ENCODE results near the gene IDH3A.

Gene IDH3A

GRCh38 chr15:78149068-78149804, at the start of gene IDH3A:
Gene IDH3A, plus strand, starts transcription at chr15:78149362. Its CDS starts 42 bp downstream, at chr15:78149404.
- DNase-seq (ENCODE audit: low read depth) = peak; percentile 100

- DNase-seq (ENCODE audit: low read depth) = no peak
Measured at GRCh38 chr15:78100886-78101285, 48.3 kb upstream of the IDH3A start.

DNA sequence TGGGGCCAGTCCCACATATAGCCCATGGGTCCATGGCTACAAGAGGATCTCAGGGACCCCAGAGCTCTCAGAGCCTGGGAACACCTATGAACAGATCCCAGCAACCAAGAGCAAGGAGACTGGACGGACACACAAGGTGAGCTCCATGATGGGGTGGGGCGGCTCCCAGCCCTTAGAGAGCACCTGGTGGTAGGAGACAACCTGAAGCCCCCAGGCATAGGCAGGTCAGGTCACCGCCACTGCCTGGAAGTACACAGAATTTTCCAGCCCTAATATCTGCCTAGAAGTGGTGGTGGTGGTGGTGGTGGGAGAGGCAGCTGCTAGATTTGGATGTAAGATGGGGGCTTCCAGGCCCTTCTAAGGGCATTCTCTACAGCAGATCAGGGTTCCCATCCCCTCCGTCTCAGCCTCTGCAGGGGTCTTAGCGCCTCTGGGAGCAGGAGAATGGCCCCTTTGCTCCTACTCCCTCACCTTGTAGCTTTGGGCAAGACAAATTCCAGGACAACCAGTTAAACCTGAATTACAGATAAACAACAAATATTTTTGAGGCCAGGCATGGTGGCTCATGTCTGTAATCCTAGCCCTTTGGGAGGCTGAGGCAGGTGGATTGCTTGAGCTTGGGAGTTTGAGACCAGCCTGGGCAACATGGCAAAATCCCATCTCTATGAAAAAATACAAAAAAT, 47.6 kb upstream of the IDH3A start:
- DNase-seq (ENCODE audit: low read depth) = no peak

GRCh38 chr15:78102211-78102610, 47.0 kb upstream of the IDH3A start:
- DNase-seq (ENCODE audit: low read depth) = no peak

GRCh38 chr15:78102741-78103140, 46.4 kb upstream of the IDH3A start:
- no peak for DNase-seq (ENCODE audit: low read depth)

- DNase-seq (ENCODE audit: low read depth) = peak; percentile 46
Measured at GRCh38 chr15:78103406-78104118, 45.6 kb upstream of the IDH3A start.

- DNase-seq (ENCODE audit: low read depth) = no peak
Measured at GRCh38 chr15:78104119-78104479, 45.1 kb upstream of the IDH3A start.

- DNase-seq (ENCODE audit: low read depth) = no peak
Measured at GRCh38 chr15:78104566-78105475, 44.3 kb upstream of the IDH3A start.

DNA sequence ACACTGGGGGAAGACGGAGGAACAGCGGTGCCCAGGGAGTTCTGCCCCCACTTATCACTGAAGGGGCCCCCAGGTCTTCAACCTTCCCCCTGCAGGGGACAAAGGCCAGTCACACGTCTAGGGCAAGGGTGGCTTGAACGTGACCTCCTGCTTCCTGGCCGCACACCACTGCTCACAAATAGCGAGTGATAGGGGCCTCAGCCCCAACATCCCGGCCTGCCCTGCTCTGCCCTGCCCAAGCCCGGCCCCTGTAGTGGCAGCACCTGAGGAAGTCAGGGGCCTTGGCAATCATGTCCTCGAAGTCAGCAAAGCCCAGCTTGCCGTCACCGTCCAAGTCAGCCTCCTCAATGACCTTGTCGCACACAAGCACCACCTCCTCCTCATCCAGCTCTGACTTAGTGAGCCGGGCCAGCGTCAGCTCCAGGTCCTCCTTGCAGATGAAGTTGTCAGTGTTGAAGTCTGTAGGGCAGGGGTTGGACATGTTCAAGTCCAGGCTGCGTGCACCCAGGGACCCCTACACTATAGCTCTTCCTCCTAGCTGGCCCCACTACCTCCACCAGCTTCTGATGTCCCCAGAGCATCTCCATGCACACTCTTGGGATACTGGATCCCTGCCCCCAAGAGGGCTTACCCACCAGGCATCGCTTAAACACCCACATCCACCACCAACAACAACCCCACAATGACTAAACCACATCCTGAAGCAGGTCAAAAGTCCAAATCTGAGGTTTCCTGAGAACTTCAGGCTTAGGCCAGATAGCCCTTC, 43.5 kb upstream of the IDH3A start:
- DNase-seq (ENCODE audit: low read depth) = no peak

DNA sequence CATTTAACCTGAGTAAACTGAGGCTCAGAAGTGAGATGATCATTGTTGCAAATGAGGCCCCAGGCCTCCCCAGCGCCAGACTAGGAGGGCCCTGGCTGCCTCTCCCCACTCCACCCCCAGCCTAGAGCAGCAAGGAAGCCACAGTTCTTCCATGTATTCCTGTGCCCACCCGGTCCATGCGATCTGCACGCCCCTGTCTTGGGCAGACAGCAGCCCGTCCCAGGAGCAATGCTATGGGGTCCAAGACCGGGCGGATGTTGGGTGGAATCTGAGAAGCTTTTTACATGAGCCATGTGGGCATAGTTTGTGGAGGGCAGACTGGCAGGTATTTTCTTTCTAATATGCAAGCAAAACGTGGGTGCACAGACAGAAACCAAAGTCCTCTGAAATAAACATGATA, 41.7 kb upstream of the IDH3A start:
- no peak for DNase-seq (ENCODE audit: low read depth)

- DNase-seq (ENCODE audit: low read depth) = peak; percentile 72
Measured at GRCh38 chr15:78108300-78109084, 40.7 kb upstream of the IDH3A start.

- no peak for DNase-seq (ENCODE audit: low read depth)
Measured at GRCh38 chr15:78109156-78109555, 40.0 kb upstream of the IDH3A start.

GRCh38 chr15:78110096-78110495, 39.1 kb upstream of the IDH3A start:
- DNase-seq (ENCODE audit: low read depth) = no peak

GRCh38 chr15:78110916-78111475, 38.2 kb upstream of the IDH3A start:
- no peak for DNase-seq (ENCODE audit: low read depth)

DNA sequence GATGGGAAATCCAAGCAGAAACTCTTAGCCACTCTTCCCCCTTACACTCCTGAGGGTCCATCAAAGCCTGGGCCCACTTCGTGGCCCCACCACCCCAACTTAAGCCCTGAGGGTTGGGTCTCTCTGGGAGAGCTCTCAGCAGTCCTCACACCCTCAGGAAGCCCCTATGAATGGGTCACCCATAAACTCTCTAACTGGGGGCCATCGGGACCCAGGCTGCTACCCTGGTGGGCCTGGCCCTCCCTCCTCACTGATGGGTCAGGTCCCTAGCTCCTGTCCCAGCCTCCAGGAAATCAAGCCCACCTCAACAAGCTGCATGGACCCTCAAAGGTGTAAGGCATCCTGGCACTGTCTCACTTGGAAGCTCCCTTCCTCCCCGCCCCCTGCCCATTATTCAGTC, 37.4 kb upstream of the IDH3A start:
- DNase-seq (ENCODE audit: low read depth) = no peak

DNA sequence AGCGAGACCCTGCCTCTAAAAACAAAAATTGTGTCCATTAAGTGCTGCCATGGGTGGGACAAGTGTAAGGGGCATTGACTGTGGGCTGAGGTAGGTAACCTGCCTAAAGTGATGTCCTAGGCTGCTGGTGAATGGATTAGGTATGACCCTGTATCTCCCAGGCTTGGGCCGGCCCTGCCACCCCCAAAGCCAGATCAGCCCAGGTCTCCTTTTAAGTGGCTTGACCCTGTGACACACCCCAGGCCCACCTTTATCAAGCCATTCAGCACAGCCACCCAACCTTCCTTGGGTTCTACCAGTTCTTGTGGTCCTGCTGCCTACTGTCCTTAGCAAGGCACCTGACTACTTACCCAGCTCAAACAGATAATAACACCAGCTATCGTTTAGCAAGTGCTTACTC, 36.6 kb upstream of the IDH3A start:
- no peak for DNase-seq (ENCODE audit: low read depth)

GRCh38 chr15:78120523-78120922, 28.6 kb upstream of the IDH3A start:
- no peak for DNase-seq (ENCODE audit: low read depth)

DNA sequence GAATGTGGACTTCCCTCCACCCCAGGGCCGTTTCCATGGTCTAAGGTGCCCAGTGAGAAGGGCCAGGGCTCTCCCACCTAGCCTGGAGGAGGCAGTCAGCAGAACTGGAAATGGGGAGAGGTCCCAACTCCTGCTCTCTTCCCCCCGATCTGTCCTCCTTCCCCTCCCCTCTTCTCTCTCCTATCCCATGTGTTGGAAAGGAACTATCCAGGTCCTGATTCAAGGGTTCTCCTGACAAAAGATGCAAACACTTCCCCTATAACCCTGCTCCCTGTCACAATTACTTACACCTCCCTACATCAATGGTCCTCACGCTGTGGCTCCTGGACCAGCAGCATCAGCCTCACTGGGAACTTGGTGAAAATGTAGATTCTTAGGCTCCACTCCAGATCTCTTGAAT, 23.9 kb upstream of the IDH3A start:
- no peak for DNase-seq (ENCODE audit: low read depth)

- no peak for DNase-seq (ENCODE audit: low read depth)
Measured at GRCh38 chr15:78127882-78128281, 21.3 kb upstream of the IDH3A start.

GRCh38 chr15:78129077-78129750, 19.9 kb upstream of the IDH3A start:
- DNase-seq (ENCODE audit: low read depth) = no peak

Measured in activated T-helper 1 cell treated with Interleukin-2 at 50 U/mL for 16 hours (primary cell).